Measurements from ENCODE around the gene MYOF.

DNA sequence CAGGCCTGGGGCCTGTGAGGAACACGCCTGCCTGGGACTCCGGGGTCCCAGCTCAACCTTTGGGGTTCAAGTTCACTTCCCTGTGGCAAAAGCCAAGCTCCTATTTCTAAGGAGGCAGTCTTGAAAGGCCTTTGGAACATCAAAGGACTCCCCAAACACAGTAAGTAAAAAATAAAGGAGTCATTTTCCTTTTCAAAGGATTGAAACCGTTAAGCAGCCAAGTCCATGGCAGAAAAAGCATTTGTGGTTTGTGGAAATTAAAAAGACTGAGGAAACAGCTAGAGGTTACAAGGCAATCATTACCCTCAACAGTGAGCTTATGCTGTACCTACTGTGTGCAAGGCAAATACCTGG, 200.8 kb downstream of the MYOF start:
- TF ChIP-seq EZH2 (IDR thresholded peaks at IDR 0.05; ENCODE audit: low read length, missing control alignments), result no peak
- TF ChIP-seq, protein P1, sequence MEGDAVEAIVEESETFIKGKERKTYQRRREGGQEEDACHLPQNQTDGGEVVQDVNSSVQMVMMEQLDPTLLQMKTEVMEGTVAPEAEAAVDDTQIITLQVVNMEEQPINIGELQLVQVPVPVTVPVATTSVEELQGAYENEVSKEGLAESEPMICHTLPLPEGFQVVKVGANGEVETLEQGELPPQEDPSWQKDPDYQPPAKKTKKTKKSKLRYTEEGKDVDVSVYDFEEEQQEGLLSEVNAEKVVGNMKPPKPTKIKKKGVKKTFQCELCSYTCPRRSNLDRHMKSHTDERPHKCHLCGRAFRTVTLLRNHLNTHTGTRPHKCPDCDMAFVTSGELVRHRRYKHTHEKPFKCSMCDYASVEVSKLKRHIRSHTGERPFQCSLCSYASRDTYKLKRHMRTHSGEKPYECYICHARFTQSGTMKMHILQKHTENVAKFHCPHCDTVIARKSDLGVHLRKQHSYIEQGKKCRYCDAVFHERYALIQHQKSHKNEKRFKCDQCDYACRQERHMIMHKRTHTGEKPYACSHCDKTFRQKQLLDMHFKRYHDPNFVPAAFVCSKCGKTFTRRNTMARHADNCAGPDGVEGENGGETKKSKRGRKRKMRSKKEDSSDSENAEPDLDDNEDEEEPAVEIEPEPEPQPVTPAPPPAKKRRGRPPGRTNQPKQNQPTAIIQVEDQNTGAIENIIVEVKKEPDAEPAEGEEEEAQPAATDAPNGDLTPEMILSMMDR (conservative IDR thresholded peaks at IDR 0.05 in 1 of 2, IDR thresholded peaks at IDR 0.05 in 1 of 2; ENCODE audit: low read depth in 1 of 2, low read length in 2 of 2), result no peak
